Muscle of arm (tissue), 12 donors: Measurements from ENCODE around the gene ATP5PD. TPM values are rescaled to one million over a fixed set of nuclear protein-coding genes. Genes with fewer than 3 reads are reported as not detected.
A peak's percentile ranks its signal among the peaks of the same experiment; 100 is the strongest.
"Not testable (repeated sequence)": the region's sequence is repeated elsewhere in the genome, so short reads cannot be mapped to it uniquely, and the experiment has no call there.

Experiments used
- DNase-seq: peaks from one replicate; pipeline ENCODE4 v3.0.0-alpha.2; 2013
- polyA plus RNA-seq, 12 donors: library from polyadenylated mRNA; unstranded; fragments of 120-200 nt; gene quantifications; one replicate each; pipeline ENCODE4 v1.2.1, GENCODE V29; 2013; ENCODE audit not compliant: insufficient read length in 12 of 12

ATP5PD gene
- polyA plus RNA-seq, 12 donors = 181 to 277 (median 254) TPM; not detected in 1

DNA sequence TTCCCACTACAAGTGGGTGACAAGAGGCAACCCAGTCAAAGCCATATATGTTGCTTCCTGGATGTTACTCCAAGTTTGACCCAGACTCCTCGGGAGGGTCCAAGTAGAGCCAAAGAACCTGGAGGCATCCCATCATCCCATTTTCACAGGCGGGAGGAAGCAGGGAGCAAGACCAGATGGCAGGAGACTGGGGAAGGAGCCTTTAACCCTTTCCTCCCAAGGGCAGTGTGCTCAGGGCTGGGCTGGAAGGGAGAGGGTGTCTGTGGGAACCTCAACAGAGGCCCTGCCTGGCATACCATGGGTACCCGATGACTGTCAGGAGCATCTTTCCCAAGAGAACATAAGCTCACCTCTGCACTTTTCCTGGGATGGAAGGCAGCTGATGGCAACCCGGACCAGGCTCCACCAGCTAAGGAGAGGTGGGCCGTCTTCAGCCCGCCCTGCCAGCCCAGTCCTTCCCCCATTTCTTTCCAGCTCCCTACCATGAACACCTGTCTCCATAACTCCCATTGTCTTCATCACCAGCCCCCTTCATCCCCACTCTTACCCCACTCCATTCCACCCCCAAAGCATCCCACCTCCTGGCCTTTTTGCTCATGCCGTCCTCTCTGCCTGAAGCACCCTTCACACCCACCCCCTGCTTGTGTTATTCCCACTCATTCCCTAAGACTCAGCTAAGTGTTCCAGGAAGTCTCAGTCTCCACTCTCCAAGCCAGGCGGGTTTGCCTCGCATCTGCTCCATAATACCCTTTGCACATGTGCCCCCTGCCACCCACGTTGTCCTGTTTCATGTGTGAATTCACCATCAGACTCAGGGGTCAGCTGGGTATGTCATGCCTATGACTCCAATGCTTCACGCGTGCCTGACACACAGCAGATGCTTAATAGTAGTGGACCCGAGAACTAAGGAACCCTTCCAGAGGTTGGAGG, 35.1 kb upstream of the ATP5PD start:
- no peak for DNase-seq

DNA sequence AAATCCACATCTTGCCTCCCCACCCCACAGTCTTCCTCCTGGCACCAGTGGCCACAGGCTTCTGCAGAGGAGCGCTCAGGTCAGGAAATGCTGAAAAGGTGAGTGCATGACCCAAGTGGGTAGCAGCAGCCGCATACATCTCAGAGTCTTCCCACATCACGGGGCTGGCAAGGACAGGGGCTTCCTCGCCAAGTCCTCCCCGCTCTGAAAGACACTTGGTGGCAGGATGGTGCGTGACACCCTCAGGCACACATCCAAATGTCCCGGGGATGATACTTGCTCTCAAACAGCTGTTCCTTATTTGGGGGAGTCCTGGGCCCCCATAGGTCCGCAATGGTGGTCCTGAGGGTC, 32.2 kb upstream of the ATP5PD start:
- DNase-seq = no peak

DNA sequence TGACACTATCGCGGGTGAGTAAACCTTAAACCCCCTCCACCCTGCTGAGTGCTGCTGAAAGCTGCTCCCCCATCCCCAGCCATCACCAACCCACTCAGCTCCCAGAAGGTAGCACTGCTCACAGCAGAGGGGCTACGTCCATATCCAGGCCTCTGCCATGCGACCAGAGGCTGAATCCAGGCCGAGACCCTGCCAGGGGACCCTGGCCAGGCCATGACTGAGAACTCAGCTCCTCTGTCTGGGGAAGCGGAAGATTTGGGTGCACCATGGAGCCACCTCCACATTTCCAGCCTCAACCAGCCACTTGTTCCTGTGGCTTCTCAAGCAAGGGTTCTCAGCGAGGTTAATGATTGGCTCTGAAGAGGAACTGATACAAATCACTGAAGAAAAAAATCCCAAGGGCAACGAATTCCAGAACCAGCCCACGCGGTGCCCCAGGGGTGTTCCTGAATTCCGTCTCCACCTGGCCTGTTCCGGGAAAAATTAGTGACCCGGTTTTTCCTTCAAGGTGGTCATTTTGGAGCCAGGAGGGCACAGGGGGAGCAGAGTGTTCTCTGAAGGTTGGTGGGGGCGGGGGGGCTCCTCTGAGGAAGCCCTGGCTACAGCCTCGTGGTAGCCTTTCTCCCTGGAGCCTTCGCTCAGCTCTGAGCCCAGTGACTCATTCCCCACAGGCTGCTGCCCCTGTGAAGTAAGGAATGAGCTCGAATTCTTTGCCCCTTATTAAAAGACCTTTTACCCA, 31.7 kb upstream of the ATP5PD start:
- no peak for DNase-seq

DNA sequence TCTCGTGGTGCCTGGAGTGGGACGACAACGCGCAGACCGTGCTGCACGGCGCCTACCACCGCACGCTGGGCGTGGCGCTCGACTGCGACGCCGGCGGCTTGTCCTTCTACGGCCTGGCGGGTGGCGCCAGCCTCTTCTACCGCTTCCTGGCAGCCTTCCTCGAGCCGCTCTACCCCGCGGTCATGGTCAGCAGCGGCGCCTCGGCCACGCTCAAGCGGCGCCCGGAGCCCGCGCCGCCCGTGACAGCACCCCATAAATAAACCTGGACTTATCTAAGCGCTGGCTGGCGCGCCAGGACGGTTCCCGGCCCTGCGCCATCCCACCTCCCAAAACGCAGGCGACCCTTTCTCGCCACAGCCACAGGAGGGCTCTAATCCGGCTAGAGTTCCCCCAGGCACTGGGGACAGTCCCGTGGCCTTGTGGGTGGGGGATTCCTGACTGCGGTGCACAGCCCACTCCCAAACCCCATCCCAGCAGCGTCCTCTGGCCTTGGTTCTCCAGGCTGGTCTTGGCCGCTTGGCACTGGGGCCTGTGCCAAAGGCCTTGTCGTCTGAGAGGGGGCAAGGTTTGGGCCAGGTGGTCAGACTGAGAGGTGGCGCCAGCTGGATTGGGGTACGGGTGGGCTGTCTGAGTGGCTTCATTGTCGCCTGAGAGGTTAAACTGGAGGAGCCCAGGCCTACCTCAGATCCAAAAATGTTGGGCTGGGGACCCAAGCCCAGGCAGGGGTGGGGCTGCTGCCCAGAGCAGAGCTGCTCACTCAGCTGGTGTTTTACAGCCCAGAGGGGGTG, 30.9 kb upstream of the ATP5PD start:
- no peak for DNase-seq

DNA sequence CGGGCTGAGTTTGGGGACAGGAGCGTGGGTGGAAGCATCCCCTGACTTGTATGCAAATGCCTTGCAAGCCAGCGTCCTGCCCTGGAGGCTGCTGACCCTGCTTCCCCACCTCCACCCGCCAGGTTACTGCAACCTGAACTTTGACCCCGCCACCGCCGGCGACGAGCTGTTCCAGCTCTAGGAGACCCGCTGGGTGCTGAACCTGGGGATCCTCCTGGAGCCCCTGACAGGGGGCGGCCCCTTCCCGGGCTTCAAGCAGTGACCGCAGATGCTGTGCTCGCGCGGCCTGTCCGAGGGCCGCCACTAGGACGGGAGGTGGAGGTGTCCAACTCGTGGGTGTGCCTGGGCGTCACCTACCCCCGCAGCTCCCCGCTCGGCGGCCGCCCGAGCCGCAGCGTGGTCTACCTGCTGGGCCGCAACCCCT, 30.3 kb upstream of the ATP5PD start:
- DNase-seq = no peak

DNA sequence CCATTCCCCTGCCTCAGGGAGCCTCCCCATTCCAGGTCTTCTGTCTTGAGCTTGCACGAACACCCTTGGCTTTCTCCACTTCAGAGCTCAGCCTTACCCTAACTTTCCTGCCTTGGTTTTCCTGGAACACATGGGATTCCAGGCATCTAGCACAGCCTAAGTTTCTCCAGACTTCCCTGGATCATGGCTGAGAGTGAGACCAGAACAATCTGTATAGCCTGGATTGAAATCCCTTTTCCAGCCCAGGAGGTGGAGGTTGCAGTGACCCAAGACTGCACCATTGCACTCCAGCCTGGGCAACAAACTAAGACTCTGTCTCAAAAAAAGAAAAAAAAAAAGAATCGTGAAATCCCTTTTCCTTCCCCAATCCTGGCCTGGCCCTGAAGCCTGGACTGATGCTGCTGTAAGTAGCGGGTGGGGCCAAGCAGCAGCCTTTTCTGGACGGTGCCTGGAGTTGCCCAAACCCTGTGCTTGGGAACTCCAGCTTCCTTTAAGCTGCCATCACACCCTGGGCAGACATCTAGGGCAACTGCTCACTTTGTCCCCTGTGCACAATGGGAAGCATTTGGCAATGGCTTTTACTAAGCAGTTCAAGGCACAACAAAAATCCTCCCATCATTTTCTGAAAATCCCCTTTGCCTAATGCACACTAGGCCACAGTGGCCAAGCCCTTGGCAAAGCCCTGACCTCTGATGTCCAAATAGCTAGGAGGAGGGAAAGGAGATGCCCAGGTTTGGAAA, 29.0 kb upstream of the ATP5PD start:
- no peak for DNase-seq

DNA sequence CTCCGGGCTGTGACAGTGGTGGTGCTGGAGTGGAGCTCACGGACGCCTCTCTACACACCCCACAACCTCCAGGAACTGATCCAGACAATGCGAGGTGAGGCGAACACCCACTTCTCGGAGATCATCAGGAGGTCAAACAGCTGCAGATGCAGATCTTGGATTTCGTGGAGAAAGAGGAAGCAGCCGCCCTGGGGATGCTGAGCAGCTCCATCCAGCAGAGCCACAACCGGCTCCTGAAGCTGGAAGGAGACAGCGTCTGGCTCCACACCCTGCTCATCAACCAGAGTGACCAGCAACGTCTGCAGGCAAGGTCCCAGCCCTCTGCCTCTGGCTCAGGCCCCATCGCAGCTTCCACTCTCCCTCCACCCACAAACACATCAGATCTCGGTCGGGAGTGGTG, 27.8 kb upstream of the ATP5PD start:
- DNase-seq = peak; percentile 79

DNA sequence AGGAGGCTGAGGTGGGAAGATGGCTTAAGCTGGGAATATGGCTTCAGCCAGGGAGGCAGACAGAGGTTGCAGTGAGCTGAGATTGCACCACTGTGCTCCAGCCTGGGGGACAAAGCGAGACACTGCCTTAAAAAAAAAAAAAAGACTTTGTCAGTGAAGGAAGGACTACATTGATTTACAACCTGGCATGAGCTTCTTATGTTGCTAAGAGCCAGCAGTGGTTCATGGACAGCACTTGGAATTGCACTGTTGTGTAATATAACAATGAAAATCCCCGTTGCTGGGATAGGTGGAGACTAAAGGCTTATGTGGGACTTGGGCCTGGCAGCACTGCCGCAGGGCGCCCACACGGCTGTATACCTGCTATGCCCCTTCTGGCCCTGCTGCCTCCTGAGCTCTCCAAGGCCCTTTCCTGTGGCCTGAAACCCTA, 26.9 kb upstream of the ATP5PD start:
- DNase-seq = no peak

DNA sequence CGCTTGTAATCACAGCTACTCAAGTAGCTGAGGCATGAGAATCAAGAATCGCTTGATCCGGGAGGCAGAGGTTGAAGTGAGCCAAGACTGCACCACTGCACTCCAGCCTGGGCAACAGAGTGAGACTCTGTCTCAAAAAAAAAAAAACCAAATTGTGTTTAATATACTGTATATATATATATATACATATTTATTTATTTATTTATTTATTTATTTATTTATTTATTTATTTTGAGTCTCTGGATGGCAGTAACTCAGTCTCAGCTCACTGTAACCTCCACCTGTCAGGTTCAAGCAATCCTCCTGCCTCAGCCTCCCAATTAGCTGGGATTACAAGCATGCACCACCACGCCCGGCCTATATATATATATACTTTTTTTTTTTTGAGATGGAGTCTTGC, 26.1 kb upstream of the ATP5PD start:
- not testable (repeated sequence) for DNase-seq

DNA sequence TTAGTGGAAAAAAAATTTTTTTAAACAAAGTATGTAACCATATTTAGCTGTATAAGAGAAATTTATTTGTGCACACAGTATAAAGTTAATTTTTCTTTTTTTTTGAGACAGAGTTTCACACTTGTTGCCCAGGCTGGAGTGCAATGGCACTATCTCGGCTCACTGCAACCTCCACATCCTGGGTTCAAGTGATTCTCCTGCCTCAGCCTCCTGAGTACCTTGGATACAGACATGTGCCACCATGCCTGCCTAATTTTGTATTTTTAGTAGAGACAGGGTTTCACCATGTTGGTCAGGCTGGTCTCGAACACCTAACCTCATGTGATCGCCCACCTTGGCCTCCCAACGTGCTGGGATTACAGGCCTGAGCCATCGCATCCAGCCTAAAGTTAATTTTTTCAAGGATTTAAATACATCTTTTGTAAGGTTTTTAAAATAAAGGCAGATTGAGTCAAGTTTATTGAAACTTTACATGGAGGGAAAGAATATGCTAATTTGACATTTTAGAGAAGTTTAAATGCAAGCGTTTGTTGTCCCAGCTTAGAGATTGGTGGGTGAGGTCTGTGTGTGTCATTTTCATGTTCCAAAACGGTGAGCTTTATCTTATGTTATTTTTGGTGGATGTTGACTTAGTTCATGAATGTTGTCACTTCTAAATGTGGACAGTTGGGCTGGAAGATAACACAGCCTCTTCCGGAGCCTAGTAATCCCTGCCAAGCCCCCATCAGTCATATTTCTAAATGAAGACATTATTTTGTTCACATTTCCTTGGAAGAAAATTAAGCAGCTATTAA, 24.9 kb upstream of the ATP5PD start:
- not testable (repeated sequence) for DNase-seq

DNA sequence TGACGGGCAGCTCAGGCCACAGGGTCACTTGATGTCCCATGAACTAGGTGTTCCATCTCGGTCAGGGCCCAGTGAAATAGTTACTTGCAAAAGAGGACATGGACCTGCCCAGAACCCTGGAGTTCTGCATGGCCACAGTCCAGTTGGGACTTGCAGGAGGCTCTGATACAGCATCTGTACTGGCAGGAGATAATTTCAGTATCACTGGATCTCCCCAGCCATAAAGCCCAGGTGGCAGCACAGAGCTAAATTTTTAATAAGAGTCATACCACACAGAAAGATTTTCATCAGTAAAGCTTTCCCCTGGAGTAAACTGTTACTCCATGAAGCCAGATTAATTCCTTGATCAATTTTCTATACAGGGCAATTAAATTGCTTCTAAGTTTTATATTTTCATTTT, 23.0 kb upstream of the ATP5PD start:
- no peak for DNase-seq

DNA sequence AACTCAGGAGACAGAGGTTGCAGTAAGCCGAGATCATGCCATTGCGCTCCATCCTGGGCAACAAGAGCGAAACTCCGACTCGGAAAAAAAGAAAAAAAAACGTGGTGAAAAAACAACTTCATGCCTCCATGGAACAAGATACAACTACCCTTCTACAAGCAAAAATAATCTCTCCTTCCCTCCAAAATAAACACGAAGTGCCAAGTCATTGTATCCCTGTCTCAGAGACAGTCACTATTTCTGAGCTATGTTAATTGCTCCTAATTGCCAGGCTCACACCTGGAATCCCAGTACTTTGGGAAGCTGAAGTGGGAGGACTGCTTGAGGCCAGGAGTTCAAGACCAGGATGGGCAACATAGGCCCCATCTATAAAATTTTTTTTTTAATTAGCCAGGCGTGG, 22.0 kb upstream of the ATP5PD start:
- no peak for DNase-seq

DNA sequence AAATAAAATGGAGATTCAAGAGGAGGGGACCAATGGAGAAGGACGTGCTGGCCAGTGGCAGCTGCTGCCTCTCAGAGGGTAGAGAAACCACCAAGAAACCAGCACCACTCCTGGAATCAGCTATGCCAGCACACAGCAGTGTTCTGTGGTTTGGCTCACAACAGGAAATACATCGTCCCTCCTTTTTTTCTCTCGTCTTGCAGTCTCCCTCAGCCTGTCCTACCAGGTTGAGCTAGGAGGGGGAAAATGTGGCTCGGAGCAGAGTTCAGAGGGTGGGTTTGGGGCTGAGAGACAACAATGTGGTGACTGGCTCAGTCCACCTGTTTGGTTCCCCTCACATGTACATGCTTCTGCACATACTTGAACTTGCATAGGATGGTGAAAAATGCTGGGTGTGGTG, 21.1 kb upstream of the ATP5PD start:
- no peak for DNase-seq

DNA sequence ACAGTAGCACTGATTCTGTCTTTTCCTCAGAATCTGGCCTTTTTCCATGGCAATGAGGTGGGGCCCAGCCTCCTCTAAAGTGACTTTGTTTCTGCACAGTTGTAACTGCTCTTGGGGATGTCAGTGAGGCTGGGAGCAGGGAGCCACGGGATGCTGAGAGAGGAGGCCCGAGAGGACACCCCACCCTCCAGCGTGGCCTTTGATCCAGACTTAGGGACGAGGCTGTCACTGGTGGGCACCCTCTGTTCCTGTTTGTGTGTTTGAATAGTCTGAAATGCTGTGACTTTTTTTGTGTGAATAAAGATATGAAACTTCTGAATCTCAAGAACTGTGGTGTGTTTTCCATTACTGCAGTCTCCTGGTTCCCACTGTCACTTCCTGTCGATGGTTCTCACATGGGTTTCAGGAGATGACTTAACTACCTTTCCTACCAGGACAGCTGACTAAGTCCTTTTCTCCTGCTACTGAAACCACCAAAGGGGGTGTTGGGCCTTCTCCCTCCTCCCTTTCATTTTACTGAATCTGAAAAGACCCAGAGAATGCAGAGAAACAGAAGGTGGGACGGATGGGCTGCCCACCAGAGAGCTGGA, 18.9 kb upstream of the ATP5PD start:
- no peak for DNase-seq

DNA sequence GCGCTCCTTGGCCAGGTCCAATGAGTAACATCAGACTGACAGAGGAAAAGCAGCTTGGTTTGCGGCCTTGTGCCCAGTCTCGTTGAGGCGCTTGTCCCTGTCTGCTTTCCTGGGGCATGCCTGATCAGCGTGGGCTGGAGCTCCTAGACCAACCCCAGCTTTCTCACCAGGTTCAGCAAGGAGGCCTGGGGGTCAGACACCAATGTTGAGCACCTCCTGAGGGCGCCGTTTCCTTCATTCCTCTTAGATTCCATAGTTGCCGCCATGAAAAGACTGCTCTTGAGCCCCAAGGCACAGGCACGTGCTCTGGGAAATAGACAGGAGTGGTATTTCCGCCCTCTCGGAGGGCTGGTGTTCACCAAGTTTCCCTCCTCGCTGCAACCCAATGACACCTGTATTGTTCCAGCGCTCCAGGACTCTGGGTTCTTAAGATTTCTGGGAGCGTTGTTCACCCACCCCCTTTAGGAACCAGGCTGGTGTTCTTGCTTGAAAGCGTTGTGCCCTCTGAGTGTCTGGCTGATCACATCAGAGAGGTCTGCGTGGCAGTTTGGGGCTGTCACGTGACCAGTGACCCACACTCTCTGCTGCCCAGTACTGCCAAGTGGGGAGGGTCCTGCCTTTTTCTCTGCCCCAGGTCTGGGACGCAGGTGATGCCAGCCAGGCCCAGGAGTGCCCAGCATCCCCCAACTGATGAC, 18.2 kb upstream of the ATP5PD start:
- no peak for DNase-seq

DNA sequence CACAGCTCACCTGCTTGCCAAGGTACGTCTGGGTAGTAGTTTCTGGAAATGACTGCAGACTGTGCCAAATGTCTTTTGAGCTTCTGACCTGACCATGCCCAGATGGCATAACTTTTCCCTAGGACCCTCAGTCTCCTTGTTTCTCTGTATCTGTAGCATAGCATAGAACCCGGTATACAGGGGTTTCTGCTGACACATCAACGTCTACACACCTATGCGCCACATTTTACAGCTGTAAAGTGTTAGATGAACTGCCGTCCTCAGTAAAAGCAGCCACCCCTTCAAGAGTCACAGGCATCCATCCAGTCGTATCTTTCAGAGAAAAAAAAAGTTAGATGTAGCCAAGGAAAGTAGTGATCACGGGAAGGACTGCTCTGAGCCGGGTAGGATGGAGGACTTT, 17.7 kb upstream of the ATP5PD start:
- no peak for DNase-seq

DNA sequence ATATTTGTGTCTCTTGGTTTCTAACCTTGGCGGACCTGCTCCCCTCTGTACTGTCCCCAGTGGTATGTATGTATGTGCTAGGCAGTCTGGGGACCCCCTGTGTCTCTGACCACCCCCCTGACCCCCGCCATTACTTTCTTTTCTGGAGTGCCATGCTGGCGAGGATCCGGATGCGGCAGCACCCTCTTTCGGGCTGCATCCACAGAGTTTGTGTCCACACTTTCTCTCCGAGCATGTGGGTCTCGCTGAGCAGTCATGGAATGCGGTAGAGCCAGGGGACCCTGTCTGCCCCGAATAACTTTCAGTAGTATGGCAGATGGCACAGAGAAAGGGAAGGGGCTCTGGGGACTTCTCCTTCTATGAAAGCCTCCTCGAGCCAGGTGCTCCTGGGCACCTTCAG, 17.3 kb upstream of the ATP5PD start:
- no peak for DNase-seq

DNA sequence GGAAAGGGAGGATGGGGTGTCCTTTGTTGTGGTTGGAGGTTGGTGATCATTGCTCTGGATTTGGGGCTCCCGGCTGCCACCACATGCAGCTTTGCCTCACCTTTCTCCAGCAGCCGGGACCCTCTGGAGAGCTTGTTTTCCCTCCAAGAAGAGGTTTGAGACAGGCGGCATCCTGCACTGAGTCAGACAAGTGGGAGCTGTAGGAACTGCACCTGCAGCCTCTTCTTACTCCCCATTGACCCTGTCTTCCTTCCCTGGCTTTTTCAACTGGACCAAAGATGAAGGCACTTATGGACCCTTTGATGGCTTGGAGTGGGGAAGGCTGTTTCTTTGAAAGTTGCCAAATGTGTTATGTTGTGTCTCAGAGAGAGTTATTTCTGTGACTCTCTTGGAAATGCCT, 16.9 kb upstream of the ATP5PD start:
- DNase-seq = no peak

DNA sequence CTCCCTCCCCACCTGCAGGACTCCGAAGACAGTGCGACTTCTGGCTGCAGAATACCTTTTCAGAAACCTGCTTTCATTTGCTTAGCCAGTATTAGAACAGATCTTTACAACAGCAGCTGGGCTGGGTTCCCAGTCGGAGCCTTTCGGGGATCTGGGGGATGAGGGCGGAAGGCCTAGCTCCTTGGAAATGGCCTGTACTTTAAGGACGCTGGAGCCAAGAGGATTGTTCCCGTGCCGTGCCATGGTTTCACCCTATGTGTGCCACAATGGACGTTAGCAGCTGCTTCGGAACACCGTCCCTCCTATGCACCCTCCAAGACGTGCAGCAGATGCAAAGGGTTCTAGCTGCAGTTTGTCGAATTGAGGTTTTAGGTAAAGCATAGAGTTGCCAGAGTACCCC, 16.4 kb upstream of the ATP5PD start:
- no peak for DNase-seq

DNA sequence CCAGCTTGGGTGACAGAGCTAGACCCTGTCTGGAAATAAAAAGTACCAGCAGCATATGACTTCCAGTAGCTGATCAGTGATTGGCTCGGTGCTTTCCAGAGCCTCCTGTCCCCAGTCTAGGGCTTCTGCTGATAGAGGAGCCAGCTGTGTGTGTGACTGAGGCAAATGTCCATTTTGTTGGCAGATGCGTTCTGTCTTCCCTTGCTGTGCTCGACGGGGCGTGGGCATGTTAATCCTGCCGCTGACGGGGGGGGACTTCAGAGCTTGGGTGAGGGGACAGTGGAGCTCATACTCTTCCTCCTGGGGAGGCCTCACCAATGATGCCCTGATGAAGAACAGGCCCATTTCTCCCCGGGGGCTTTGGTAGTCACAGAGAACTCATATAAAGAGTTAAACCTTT, 14.8 kb upstream of the ATP5PD start:
- DNase-seq = no peak
